Esophagus muscularis mucosa (tissue), 4 donors: ENCODE data around the gene LHFPL2. TPM values are rescaled to one million over a fixed set of nuclear protein-coding genes. Genes with fewer than 3 reads are reported as not detected.

Source experiments
- DNase-seq: peaks from one replicate; pipeline ENCODE4 v3.0.0-alpha.2; 2017; ENCODE audit errors: extremely low spot score
- H3K27ac ChIP-seq, 4 donors: fragments of 200-600 bp; sonication (generic); replicated peaks in 1 of 4; 1 replicate in 3 of 4; 2 replicates in 1 of 4; pipeline ENCODE4 v1.5.1; 2016 to 2019; ENCODE audit warnings: mild to moderate bottlenecking in 1 of 4
- H3K27me3 ChIP-seq, 4 donors: fragments of 200-600 bp; sonication (generic); one replicate each; pipeline versions ENCODE4 v1.5.1 to v1.6.0; 2016 to 2019
- H3K36me3 ChIP-seq, 4 donors: fragments of 200-600 bp; sonication (generic); one replicate each; pipeline ENCODE4 v1.5.1; 2016 to 2019
- H3K4me1 ChIP-seq, 4 donors: fragments of 200-600 bp; sonication (generic); one replicate each; pipeline ENCODE4 v1.5.1; 2016 to 2019
- H3K4me3 ChIP-seq, 4 donors: fragments of 200-600 bp; sonication (generic); 1 replicate in 2 of 4; 2 replicates in 2 of 4; pipeline ENCODE4 v1.5.1; 2016 to 2019; ENCODE audit warnings: mild to moderate bottlenecking in 4 of 4, moderate library complexity in 1 of 4
- H3K9me3 ChIP-seq, 4 donors: fragments of 200-600 bp; sonication (generic); 1 replicate in 3 of 4; 2 replicates in 1 of 4; pipeline ENCODE4 v1.5.1; 2016 to 2019
- EP300 ChIP-seq: sonication (generic); formaldehyde crosslinking; IDR thresholded peaks from one replicate; pipeline ENCODE4 v1.6.1; 2017; ENCODE audit warnings: antibody characterized with exemption
- POLR2A ChIP-seq: fragments of 450-650 bp; IDR thresholded peaks from one replicate; pipeline ENCODE4 v1.6.1; 2017; ENCODE audit warnings: antibody characterized with exemption, moderate library complexity, mild to moderate bottlenecking, low read depth
- POLR2AphosphoS5 ChIP-seq, 2 donors: sonication (generic); formaldehyde crosslinking; IDR thresholded peaks; one replicate each; pipeline ENCODE4 v1.6.1; 2017; ENCODE audit warnings: antibody characterized with exemption in 2 of 2
- WGBS: methylation state at CpG from one replicate; pipeline ENCODE4 v1.1.5; 2018; 5-methylcytosine and 5-hydroxymethylcytosine counted together
- intact Hi-C: fragments of 100-400 bp; cut with DNase I; formaldehyde crosslinking; loops from one replicate; pipeline ENCODE4 v1.15.1; 2023
- total RNA-seq, 4 donors: library from RNA; depleted of rRNA; stranded (reverse); fragments of >200 nt; gene quantifications; one replicate each; pipeline versions ENCODE4 v1.1.0 to v1.2.1, GENCODE V29; 2016
- TF ChIP-seq, protein P1 (sequence below), 3 experiments: fragments of 200-600 bp in 2 of 3; fragments of 450-650 bp in 1 of 3; sonication (generic) in 2 of 3; IDR thresholded peaks; one replicate each; pipeline ENCODE4 v1.5.1; 2017 to 2019; ENCODE audit warnings: antibody characterized with exemption in 3 of 3, mild to moderate bottlenecking in 2 of 3, moderate library complexity in 1 of 3

LHFPL2 gene
- total RNA-seq, 4 donors from 2014 or later: 24.1 to 40.9 (median 28.1) TPM

DNA sequence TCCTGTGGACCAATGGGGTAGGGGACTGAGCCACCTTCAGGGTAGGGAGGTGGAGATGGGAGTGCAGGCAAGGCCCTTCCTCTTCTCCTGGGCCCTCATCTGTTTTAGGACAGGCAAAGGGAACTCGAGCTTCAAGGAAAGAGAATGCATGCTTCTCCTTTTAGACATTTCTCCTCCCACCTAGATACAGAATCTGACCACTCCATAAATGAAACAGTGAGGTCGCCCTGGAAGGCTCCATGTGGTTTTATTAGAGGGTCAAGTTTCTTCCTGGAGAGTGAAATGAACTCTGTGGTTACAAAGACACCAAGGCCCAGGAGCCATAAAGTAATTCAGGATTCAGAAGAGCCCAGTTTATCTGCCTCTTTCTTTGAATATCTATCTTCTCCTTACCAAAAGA, 14.9 kb downstream of the LHFPL2 start:
- H3K4me3 ChIP-seq: no peak overlapping the region
- no peak overlapping the region for H3K27ac ChIP-seq
- peaks cover 24 to 71% (median 54%) of the 10 kb centered on the region in 4 donors for H3K4me1 ChIP-seq
- DNase-seq: no peak
- no peaks in the 10 kb centered on the region for H3K9me3 ChIP-seq
- WGBS: 81% methylated on average over 2 of the region's 2 CpGs
- peaks cover 0 to 30% (median 19%) of the 10 kb centered on the region in 4 donors for H3K36me3 ChIP-seq
- H3K27me3 ChIP-seq: no peaks in the 10 kb centered on the region
- TF ChIP-seq EP300 (no peak), POLR2A (no peak)
- intact Hi-C loops: no loop called here

DNA sequence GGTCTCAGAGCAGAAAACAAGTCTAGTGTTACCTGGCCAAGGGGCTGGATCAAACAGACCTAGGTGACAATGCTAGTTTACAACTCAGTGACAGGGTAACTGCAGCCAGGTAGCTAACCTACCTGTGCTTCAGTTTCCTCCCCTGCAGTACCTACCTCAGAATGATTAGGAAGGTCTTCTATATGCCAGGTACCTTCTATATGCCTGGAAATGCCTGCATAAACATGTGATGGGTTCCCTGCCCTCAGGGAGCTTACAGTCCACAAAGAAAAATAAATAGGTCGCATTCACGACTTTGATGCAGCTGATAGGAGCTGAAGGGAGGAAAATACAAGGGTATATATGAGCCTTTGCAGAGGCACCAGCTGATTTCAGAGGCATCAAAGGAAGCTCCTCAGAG, 16.1 kb downstream of the LHFPL2 start:
- TF ChIP-seq, protein P1, sequence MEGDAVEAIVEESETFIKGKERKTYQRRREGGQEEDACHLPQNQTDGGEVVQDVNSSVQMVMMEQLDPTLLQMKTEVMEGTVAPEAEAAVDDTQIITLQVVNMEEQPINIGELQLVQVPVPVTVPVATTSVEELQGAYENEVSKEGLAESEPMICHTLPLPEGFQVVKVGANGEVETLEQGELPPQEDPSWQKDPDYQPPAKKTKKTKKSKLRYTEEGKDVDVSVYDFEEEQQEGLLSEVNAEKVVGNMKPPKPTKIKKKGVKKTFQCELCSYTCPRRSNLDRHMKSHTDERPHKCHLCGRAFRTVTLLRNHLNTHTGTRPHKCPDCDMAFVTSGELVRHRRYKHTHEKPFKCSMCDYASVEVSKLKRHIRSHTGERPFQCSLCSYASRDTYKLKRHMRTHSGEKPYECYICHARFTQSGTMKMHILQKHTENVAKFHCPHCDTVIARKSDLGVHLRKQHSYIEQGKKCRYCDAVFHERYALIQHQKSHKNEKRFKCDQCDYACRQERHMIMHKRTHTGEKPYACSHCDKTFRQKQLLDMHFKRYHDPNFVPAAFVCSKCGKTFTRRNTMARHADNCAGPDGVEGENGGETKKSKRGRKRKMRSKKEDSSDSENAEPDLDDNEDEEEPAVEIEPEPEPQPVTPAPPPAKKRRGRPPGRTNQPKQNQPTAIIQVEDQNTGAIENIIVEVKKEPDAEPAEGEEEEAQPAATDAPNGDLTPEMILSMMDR (IDR thresholded peaks at IDR 0.05): no peak
- TF ChIP-seq POLR2AphosphoS5 (IDR thresholded peaks at IDR 0.05) (no peak), EP300 (no peak), POLR2A (no peak)
- H3K27me3 ChIP-seq: no peaks in the 10 kb centered on the region
- 92% methylated on average over 2 of the region's 2 CpGs for WGBS
- peaks cover 20 to 71% (median 54%) of the 10 kb centered on the region in 4 donors for H3K4me1 ChIP-seq
- H3K36me3 ChIP-seq: peaks cover 0 to 30% (median 23%) of the 10 kb centered on the region in 4 donors
- H3K27ac ChIP-seq: no peak overlapping the region
- intact Hi-C loops: no loop called here
- H3K4me3 ChIP-seq: no peak overlapping the region
- peak; percentile 37 for DNase-seq
- no peaks in the 10 kb centered on the region for H3K9me3 ChIP-seq

DNA sequence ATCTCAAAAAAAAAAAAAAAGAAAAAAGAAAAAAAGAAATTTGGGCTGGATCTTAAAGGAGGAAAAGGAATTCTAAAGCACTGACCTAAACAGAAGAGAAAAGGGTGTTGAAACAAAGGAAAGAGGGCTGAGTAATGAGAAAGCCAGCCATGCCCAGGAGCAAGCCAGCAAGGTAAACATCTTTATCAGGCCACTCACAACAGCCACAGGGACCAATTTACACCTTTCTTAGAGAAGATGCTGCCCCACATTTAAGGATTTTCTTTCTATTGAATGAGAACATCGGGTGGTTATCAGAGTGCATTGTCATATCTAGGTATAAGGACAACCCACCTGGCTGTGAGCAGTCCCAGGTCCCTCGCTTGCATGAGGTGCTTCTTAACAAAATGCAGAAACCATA, 16.6 kb downstream of the LHFPL2 start:
- intact Hi-C loops: no loop called here
- WGBS: 100% methylated on average over 2 of the region's 2 CpGs

DNA sequence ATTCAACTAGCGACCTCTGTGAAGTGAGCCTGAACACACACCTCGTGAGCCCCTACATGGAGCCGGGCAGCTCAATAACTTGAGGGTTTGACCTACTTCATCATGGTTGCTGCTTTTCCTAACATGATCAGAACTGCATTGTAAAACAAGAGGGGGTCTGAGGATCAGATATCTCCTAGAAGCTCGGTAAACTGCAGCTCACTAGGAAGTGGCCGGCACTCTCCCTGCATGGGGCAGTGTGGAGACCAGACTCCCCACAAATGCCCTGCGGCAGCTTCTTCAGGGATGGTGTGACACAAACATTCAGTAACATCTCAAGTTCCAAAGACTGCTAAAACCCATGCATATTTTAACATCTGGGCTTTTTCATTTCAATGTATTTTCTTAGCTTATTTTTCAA, 18.5 kb downstream of the LHFPL2 start:
- Histone ChIP-seq H3K27me3 (no peaks in the 10 kb centered on the region), H3K36me3 (peaks cover 0 to 30% (median 23%) of the 10 kb centered on the region in 4 donors), H3K4me3 (no peak overlapping the region), H3K27ac (no peak overlapping the region), H3K9me3 (no peaks in the 10 kb centered on the region), H3K4me1 (peaks cover 25 to 71% (median 63%) of the 10 kb centered on the region in 4 donors)
- no peak for TF ChIP-seq POLR2AphosphoS5 (IDR thresholded peaks at IDR 0.05)
- no peak for TF ChIP-seq EP300
- TF ChIP-seq POLR2A: no peak
- TF ChIP-seq, protein P1 (IDR thresholded peaks at IDR 0.05): no peak
- DNase-seq: no peak
- WGBS: 93% methylated on average over 5 of the region's 6 CpGs
- intact Hi-C loops: no loop called here

More for the DNA sequence above, 16.6 kb downstream of the LHFPL2 start:
- TF ChIP-seq, protein P1 (IDR thresholded peaks at IDR 0.05): no peak
- TF ChIP-seq EP300: no peak
- no peak for TF ChIP-seq POLR2A
- no peak overlapping the region for H3K27ac ChIP-seq
- H3K36me3 ChIP-seq: peaks cover 0 to 30% (median 23%) of the 10 kb centered on the region in 4 donors
- no peak for DNase-seq
- H3K9me3 ChIP-seq: no peaks in the 10 kb centered on the region
- no peaks in the 10 kb centered on the region for H3K27me3 ChIP-seq
- peaks cover 14 to 71% (median 54%) of the 10 kb centered on the region in 4 donors for H3K4me1 ChIP-seq
- no peak overlapping the region for H3K4me3 ChIP-seq

DNA sequence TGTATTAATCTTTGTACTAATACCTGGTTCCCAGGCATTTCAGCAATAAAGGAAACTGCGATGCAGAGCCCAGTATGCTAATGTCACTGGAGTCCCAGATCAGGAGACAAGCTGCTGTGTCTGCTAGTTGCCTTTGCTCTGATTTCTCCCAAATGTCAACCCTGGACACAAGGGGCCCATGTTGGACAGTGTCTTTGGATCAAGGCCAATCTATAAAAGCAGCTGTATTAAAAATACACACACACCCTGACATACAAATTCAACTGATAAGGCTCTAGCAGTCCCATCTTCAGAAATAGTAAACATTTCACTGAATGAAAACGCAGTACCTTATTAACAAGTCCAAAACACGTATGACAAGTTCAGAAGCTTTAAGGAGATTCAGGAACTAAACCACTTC, 18.9 kb downstream of the LHFPL2 start:
- H3K4me1 ChIP-seq: peaks cover 27 to 71% (median 65%) of the 10 kb centered on the region in 4 donors
- no peaks in the 10 kb centered on the region for H3K9me3 ChIP-seq
- no peaks in the 10 kb centered on the region for H3K27me3 ChIP-seq
- no peak overlapping the region for H3K27ac ChIP-seq
- 73% methylated on average over 3 of the region's 3 CpGs for WGBS
- intact Hi-C loops: no loop called here
- H3K4me3 ChIP-seq: no peak overlapping the region
- DNase-seq: no peak
- peaks cover 0 to 30% (median 23%) of the 10 kb centered on the region in 4 donors for H3K36me3 ChIP-seq
- TF ChIP-seq POLR2AphosphoS5 (IDR thresholded peaks at IDR 0.05) (no peak), EP300 (no peak), POLR2A (no peak)
- TF ChIP-seq, protein P1 (IDR thresholded peaks at IDR 0.05): no peak
